ENCODE measurements around the gene MBD5.

The MBD5 gene

GRCh38 chr2:148048475-148049221 is 27.8 kb downstream of the MBD5 start:
- Histone ChIP-seq H3K36me3 (ENCODE audit: insufficient read depth, low read length) (no peaks in the 10 kb centered on the region), H3K4me1 (ENCODE audit: control insufficient read depth, insufficient read depth, low read length, unreplicated experiment) (peaks cover 4% of the 10 kb centered on the region), H3K27ac (ENCODE audit: low read depth, low read length) (no peak overlapping the region), H2AFZ (ENCODE audit: low read length, unreplicated experiment) (no peak overlapping the region), H3K4me3 (ENCODE audit: low read depth, low read length) (no peak overlapping the region), H3K27me3 (ENCODE audit: insufficient read depth, low read length) (no peaks in the 10 kb centered on the region), H3K79me2 (ENCODE audit: control insufficient read depth, insufficient read depth, low read length, unreplicated experiment) (peaks cover 8% of the 10 kb centered on the region)

DNA sequence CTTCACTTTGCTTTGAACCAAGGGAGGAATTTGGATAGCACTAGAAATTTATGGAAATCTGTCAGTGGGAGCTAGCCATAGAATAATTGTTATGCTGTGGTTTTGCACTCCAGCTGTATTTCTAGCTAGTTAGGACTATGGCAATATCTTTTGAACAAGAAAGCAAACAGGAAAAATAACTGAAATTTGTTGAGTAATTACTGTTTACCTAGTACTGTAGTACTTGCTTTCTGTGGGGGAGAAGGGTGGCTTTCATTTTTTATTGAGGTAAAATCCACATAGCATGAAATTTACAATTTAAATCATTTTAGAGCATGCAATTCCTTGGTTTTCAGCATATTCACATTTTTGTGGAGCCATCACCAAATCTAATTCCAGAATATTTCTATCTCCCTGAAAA is 28.4 kb downstream of the MBD5 start:
- Histone ChIP-seq H3K27me3 (ENCODE audit: insufficient read depth, low read length) (no peaks in the 10 kb centered on the region), H3K27ac (ENCODE audit: low read depth, low read length) (no peak overlapping the region), H3K4me1 (ENCODE audit: control insufficient read depth, insufficient read depth, low read length, unreplicated experiment) (peaks cover 4% of the 10 kb centered on the region), H3K36me3 (ENCODE audit: insufficient read depth, low read length) (no peaks in the 10 kb centered on the region), H3K79me2 (ENCODE audit: control insufficient read depth, insufficient read depth, low read length, unreplicated experiment) (peaks cover 8% of the 10 kb centered on the region), H3K4me3 (ENCODE audit: low read depth, low read length) (no peak overlapping the region), H2AFZ (ENCODE audit: low read length, unreplicated experiment) (no peak overlapping the region)

GRCh38 chr2:148052687-148053086 is 31.8 kb downstream of the MBD5 start:
- no peaks in the 10 kb centered on the region for H3K36me3 ChIP-seq (ENCODE audit: insufficient read depth, low read length)
- H3K27me3 ChIP-seq (ENCODE audit: insufficient read depth, low read length): no peaks in the 10 kb centered on the region
- peaks cover 4% of the 10 kb centered on the region for H3K4me1 ChIP-seq (ENCODE audit: control insufficient read depth, insufficient read depth, low read length, unreplicated experiment)
- no peak overlapping the region for H3K4me3 ChIP-seq (ENCODE audit: low read depth, low read length)
- H3K27ac ChIP-seq (ENCODE audit: low read depth, low read length): no peak overlapping the region
- H3K79me2 ChIP-seq (ENCODE audit: control insufficient read depth, insufficient read depth, low read length, unreplicated experiment): peaks cover 8% of the 10 kb centered on the region
- no peak overlapping the region for H2AFZ ChIP-seq (ENCODE audit: low read length, unreplicated experiment)

GRCh38 chr2:148058641-148059040 is 37.8 kb downstream of the MBD5 start:
- Histone ChIP-seq H3K4me1 (ENCODE audit: control insufficient read depth, insufficient read depth, low read length, unreplicated experiment) (no peaks in the 10 kb centered on the region), H3K4me3 (ENCODE audit: low read depth, low read length) (no peak overlapping the region), H3K79me2 (ENCODE audit: control insufficient read depth, insufficient read depth, low read length, unreplicated experiment) (no peaks in the 10 kb centered on the region), H3K27ac (ENCODE audit: low read depth, low read length) (no peak overlapping the region), H3K27me3 (ENCODE audit: insufficient read depth, low read length) (no peaks in the 10 kb centered on the region), H2AFZ (ENCODE audit: low read length, unreplicated experiment) (no peak overlapping the region), H3K36me3 (ENCODE audit: insufficient read depth, low read length) (no peaks in the 10 kb centered on the region)

- H3K4me3 ChIP-seq (ENCODE audit: low read depth, low read length): no peak overlapping the region
- no peaks in the 10 kb centered on the region for H3K36me3 ChIP-seq (ENCODE audit: insufficient read depth, low read length)
- H2AFZ ChIP-seq (ENCODE audit: low read length, unreplicated experiment): no peak overlapping the region
- no peaks in the 10 kb centered on the region for H3K79me2 ChIP-seq (ENCODE audit: control insufficient read depth, insufficient read depth, low read length, unreplicated experiment)
- H3K27ac ChIP-seq (ENCODE audit: low read depth, low read length): no peak overlapping the region
- H3K27me3 ChIP-seq (ENCODE audit: insufficient read depth, low read length): no peaks in the 10 kb centered on the region
- H3K4me1 ChIP-seq (ENCODE audit: control insufficient read depth, insufficient read depth, low read length, unreplicated experiment): no peaks in the 10 kb centered on the region
Measured at GRCh38 chr2:148063633-148064032, 42.7 kb downstream of the MBD5 start.

GRCh38 chr2:148065936-148066335 is 45.0 kb downstream of the MBD5 start:
- no peaks in the 10 kb centered on the region for H3K4me1 ChIP-seq (ENCODE audit: control insufficient read depth, insufficient read depth, low read length, unreplicated experiment)
- H3K27me3 ChIP-seq (ENCODE audit: insufficient read depth, low read length): no peaks in the 10 kb centered on the region
- H3K27ac ChIP-seq (ENCODE audit: low read depth, low read length): no peak overlapping the region
- no peaks in the 10 kb centered on the region for H3K79me2 ChIP-seq (ENCODE audit: control insufficient read depth, insufficient read depth, low read length, unreplicated experiment)
- no peak overlapping the region for H3K4me3 ChIP-seq (ENCODE audit: low read depth, low read length)
- H2AFZ ChIP-seq (ENCODE audit: low read length, unreplicated experiment): no peak overlapping the region
- no peaks in the 10 kb centered on the region for H3K36me3 ChIP-seq (ENCODE audit: insufficient read depth, low read length)

- H3K4me1 ChIP-seq (ENCODE audit: control insufficient read depth, insufficient read depth, low read length, unreplicated experiment): no peaks in the 10 kb centered on the region
- no peaks in the 10 kb centered on the region for H3K36me3 ChIP-seq (ENCODE audit: insufficient read depth, low read length)
- no peak overlapping the region for H2AFZ ChIP-seq (ENCODE audit: low read length, unreplicated experiment)
- no peaks in the 10 kb centered on the region for H3K79me2 ChIP-seq (ENCODE audit: control insufficient read depth, insufficient read depth, low read length, unreplicated experiment)
- no peak overlapping the region for H3K27ac ChIP-seq (ENCODE audit: low read depth, low read length)
- no peak overlapping the region for H3K4me3 ChIP-seq (ENCODE audit: low read depth, low read length)
- no peaks in the 10 kb centered on the region for H3K27me3 ChIP-seq (ENCODE audit: insufficient read depth, low read length)
Measured at GRCh38 chr2:148067801-148068200, 46.9 kb downstream of the MBD5 start.

GRCh38 chr2:148071351-148071750 is 50.5 kb downstream of the MBD5 start:
- H3K79me2 ChIP-seq (ENCODE audit: control insufficient read depth, insufficient read depth, low read length, unreplicated experiment): no peaks in the 10 kb centered on the region
- no peaks in the 10 kb centered on the region for H3K36me3 ChIP-seq (ENCODE audit: insufficient read depth, low read length)
- no peak overlapping the region for H2AFZ ChIP-seq (ENCODE audit: low read length, unreplicated experiment)
- no peaks in the 10 kb centered on the region for H3K27me3 ChIP-seq (ENCODE audit: insufficient read depth, low read length)
- no peaks in the 10 kb centered on the region for H3K4me1 ChIP-seq (ENCODE audit: control insufficient read depth, insufficient read depth, low read length, unreplicated experiment)
- H3K27ac ChIP-seq (ENCODE audit: low read depth, low read length): no peak overlapping the region
- H3K4me3 ChIP-seq (ENCODE audit: low read depth, low read length): no peak overlapping the region

DNA sequence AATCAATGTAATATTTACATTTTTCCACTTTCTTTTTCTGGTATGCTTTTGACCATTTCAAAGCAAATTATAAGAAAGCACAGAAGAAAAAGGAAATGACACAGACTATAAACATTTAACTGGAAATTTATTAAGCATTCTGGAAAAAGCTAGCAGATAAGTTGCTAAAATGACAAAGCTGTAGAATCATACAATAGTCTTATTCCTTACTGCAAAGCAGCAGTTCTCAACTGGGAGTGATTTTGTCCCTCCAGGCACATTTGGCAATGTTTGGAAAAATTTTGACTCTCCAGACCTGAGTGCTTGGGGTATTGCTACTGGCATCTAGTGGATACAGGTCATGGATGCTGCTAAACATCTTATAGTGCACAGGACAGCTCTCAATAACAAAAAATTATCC is 75.1 kb downstream of the MBD5 start:
- Histone ChIP-seq H3K27ac (ENCODE audit: low read depth, low read length) (no peak overlapping the region), H3K36me3 (ENCODE audit: insufficient read depth, low read length) (no peaks in the 10 kb centered on the region), H2AFZ (ENCODE audit: low read length, unreplicated experiment) (no peak overlapping the region), H3K4me1 (ENCODE audit: control insufficient read depth, insufficient read depth, low read length, unreplicated experiment) (peaks cover 17% of the 10 kb centered on the region), H3K27me3 (ENCODE audit: insufficient read depth, low read length) (no peaks in the 10 kb centered on the region), H3K4me3 (ENCODE audit: low read depth, low read length) (no peak overlapping the region), H3K79me2 (ENCODE audit: control insufficient read depth, insufficient read depth, low read length, unreplicated experiment) (no peaks in the 10 kb centered on the region)

- H2AFZ ChIP-seq (ENCODE audit: low read length, unreplicated experiment): no peak overlapping the region
- H3K4me3 ChIP-seq (ENCODE audit: low read depth, low read length): no peak overlapping the region
- H3K36me3 ChIP-seq (ENCODE audit: insufficient read depth, low read length): no peaks in the 10 kb centered on the region
- no peak overlapping the region for H3K27ac ChIP-seq (ENCODE audit: low read depth, low read length)
- no peaks in the 10 kb centered on the region for H3K79me2 ChIP-seq (ENCODE audit: control insufficient read depth, insufficient read depth, low read length, unreplicated experiment)
- H3K27me3 ChIP-seq (ENCODE audit: insufficient read depth, low read length): no peaks in the 10 kb centered on the region
- H3K4me1 ChIP-seq (ENCODE audit: control insufficient read depth, insufficient read depth, low read length, unreplicated experiment): peaks cover 7% of the 10 kb centered on the region
Measured at GRCh38 chr2:148102641-148103040, 81.8 kb downstream of the MBD5 start.

DNA sequence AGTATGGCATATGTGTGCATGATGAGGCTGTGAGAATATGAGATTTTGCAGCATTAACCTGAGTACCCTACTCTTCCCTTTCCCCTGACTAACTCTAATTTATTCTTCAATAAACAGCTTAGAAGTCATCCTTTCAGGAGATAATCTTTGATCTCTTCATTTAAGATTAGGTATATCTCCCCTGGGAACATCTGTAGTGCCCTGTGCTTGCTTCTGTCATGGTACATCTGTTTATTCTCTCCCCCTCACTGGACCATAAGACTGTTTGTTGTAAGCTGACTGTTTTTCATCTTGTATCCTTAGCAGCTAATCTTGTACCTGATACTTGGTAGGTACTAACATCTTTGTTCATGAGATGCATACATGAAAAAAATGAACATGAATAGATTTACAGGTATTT is 83.1 kb downstream of the MBD5 start:
- no peak overlapping the region for H3K27ac ChIP-seq (ENCODE audit: low read depth, low read length)

More for the DNA sequence above, 83.1 kb downstream of the MBD5 start:
- H3K4me3 ChIP-seq (ENCODE audit: low read depth, low read length): no peak overlapping the region
- H3K79me2 ChIP-seq (ENCODE audit: control insufficient read depth, insufficient read depth, low read length, unreplicated experiment): no peaks in the 10 kb centered on the region
- H3K4me1 ChIP-seq (ENCODE audit: control insufficient read depth, insufficient read depth, low read length, unreplicated experiment): peaks cover 7% of the 10 kb centered on the region
- H2AFZ ChIP-seq (ENCODE audit: low read length, unreplicated experiment): no peak overlapping the region
- H3K36me3 ChIP-seq (ENCODE audit: insufficient read depth, low read length): peaks cover 3% of the 10 kb centered on the region; the same call in 1 of the 2 replicates
- no peaks in the 10 kb centered on the region for H3K27me3 ChIP-seq (ENCODE audit: insufficient read depth, low read length)

Measured in ACC112 (cell line).